ENCODE measurements around the gene DAZAP1. TPM values are rescaled to one million over a fixed set of nuclear protein-coding genes. Genes with fewer than 3 reads are reported as not detected.

Gene DAZAP1
- total and polyA plus RNA-seq, 4 donors, result 5.4 to 45.0 (median 29.7) TPM

DNA sequence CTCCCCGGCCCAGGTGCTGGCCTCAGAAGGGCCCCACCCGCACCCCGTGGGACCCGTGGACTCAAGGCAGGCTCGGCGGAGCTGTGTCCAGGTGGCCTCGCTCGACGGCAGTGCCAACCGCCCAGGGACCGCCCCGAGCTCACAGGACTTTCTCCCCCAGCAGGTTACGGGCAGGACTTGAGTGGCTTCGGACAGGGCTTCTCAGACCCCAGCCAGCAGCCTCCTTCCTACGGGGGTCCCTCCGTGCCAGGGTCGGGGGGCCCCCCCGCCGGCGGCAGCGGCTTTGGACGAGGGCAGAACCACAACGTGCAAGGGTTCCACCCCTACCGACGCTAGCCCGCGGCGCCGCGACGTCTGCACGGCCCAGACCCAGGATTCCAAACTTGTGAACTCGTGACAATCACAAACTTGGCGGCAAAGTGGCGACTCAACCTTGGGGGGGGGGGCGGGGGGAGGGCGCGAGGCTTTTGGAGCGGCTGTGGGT, 27.2 kb downstream of the DAZAP1 start:
- Histone ChIP-seq H3K4me1 (ENCODE audit: control insufficient read depth in 4 of 4, insufficient read depth in 4 of 4, low read length in 3 of 4) (peaks cover 5 to 20% (median 10%) of the 10 kb centered on the region in 4 donors), H3K36me3 (ENCODE audit: control insufficient read depth in 4 of 4, insufficient read depth in 3 of 4, low read depth in 1 of 4, low read length in 3 of 4) (peaks cover 4 to 35% (median 22%) of the 10 kb centered on the region in 4 donors), H3K27me3 (ENCODE audit: control insufficient read depth in 4 of 4, insufficient read depth in 4 of 4, low read length in 3 of 4) (no peaks in the 10 kb centered on the region), H3K4me3 (ENCODE audit: low read depth in 1 of 3, low read length in 3 of 3) (no peak overlapping the region), H3K27ac (ENCODE audit: low read depth in 1 of 2, low read length in 2 of 2) (no peak overlapping the region), H3K9me3 (ENCODE audit: control insufficient read depth in 4 of 4, low read length in 3 of 4) (no peaks in the 10 kb centered on the region), H3K9ac (ENCODE audit: low read depth in 1 of 2, low read length in 2 of 2) (no peak overlapping the region)
- DNase-seq (ENCODE audit: low spot score), result no peak
- no peak for TF ChIP-seq ZBTB33 (IDR thresholded peaks at IDR 0.05)
- TF ChIP-seq, protein P1, sequence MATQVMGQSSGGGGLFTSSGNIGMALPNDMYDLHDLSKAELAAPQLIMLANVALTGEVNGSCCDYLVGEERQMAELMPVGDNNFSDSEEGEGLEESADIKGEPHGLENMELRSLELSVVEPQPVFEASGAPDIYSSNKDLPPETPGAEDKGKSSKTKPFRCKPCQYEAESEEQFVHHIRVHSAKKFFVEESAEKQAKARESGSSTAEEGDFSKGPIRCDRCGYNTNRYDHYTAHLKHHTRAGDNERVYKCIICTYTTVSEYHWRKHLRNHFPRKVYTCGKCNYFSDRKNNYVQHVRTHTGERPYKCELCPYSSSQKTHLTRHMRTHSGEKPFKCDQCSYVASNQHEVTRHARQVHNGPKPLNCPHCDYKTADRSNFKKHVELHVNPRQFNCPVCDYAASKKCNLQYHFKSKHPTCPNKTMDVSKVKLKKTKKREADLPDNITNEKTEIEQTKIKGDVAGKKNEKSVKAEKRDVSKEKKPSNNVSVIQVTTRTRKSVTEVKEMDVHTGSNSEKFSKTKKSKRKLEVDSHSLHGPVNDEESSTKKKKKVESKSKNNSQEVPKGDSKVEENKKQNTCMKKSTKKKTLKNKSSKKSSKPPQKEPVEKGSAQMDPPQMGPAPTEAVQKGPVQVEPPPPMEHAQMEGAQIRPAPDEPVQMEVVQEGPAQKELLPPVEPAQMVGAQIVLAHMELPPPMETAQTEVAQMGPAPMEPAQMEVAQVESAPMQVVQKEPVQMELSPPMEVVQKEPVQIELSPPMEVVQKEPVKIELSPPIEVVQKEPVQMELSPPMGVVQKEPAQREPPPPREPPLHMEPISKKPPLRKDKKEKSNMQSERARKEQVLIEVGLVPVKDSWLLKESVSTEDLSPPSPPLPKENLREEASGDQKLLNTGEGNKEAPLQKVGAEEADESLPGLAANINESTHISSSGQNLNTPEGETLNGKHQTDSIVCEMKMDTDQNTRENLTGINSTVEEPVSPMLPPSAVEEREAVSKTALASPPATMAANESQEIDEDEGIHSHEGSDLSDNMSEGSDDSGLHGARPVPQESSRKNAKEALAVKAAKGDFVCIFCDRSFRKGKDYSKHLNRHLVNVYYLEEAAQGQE (IDR thresholded peaks at IDR 0.05), result no peak
- no peak for TF ChIP-seq JUND (IDR thresholded peaks at IDR 0.05)
- TF ChIP-seq TAF1 (conservative IDR thresholded peaks at IDR 0.05), result no peak
- TF ChIP-seq YY1 (IDR thresholded peaks at IDR 0.05), result no peak
- TF ChIP-seq HNF4A (conservative IDR thresholded peaks at IDR 0.05), result no peak
- TF ChIP-seq CTCF (IDR thresholded peaks at IDR 0.05; ENCODE audit: low read depth, low read length, missing input control), result no peak
- no peak for TF ChIP-seq FOXA2 (IDR thresholded peaks at IDR 0.05)
- no peak for TF ChIP-seq HNF4G (IDR thresholded peaks at IDR 0.05)
- no peak for TF ChIP-seq EGR1 (IDR thresholded peaks at IDR 0.05; ENCODE audit: low read depth in 2 of 2)
- TF ChIP-seq GABPA (IDR thresholded peaks at IDR 0.05 in 1 of 2, conservative IDR thresholded peaks at IDR 0.05 in 1 of 2), result no peak
- TF ChIP-seq FOXA1 (IDR thresholded peaks at IDR 0.05), result no peak
- no peak for TF ChIP-seq NR2F2 (IDR thresholded peaks at IDR 0.05)
- no peak for TF ChIP-seq SP1 (IDR thresholded peaks at IDR 0.05)
- TF ChIP-seq RXRA (IDR thresholded peaks at IDR 0.05), result no peak
- no peak for TF ChIP-seq ATF3 (IDR thresholded peaks at IDR 0.05)
- TF ChIP-seq RAD21 (IDR thresholded peaks at IDR 0.05), result no peak
- TF ChIP-seq MAX (IDR thresholded peaks at IDR 0.05), result no peak
- 94% methylated on average over 39 of the region's 39 CpGs for WGBS
